GM12878 (cell line): ENCODE data around the gene SEMA4C. TPM values are rescaled to one million over a fixed set of nuclear protein-coding genes. Genes with fewer than 3 reads are reported as not detected.

Experiments
- POLR2A ChIP-seq: IDR thresholded peaks from 2 replicates; pipeline ENCODE4 v1.6.1; 2011; ENCODE audit warnings: low read depth, mild to moderate bottlenecking, low read length
- TAF1 ChIP-seq: IDR thresholded peaks from 2 replicates; pipeline ENCODE4 v1.6.1; 2011; ENCODE audit warnings: mild to moderate bottlenecking, low read depth, low read length, borderline replicate concordance
- polyA plus RNA-seq, 11 experiments: library from polyadenylated mRNA; depleted of rRNA in 4 of 11; unstranded in 6 of 11; stranded (reverse) in 5 of 11; fragments of >200 nt; fragmentation: Nextera tagmentation in 4 of 11; fragmentation: Illumina TruSeq in 1 of 11; extraction: Ambion mirVana in 4 of 11; extraction: Trizol in 1 of 11; gene quantifications; 1 replicate in 1 of 11; 2 replicates in 10 of 11; pipeline versions ENCODE4 v1.2.1 to v1.2.3, GENCODE V29; 2011 to 2016; ENCODE audit warnings: inconsistent platforms in 2 of 11, missing spikeins in 2 of 11, low read depth in 1 of 11
- total RNA-seq, 4 experiments: library from RNA; depleted of rRNA in 3 of 4; stranded (reverse); fragments of >200 nt in 3 of 4; fragmentation: Illumina TruSeq in 1 of 4; extraction: Trizol in 1 of 4; gene quantifications; 2 replicates each; pipeline versions ENCODE4 v1.2.1 to v1.2.3, GENCODE V29; 2013 to 2021
- TF ChIP-seq, protein P1 (sequence below): fragments of 150-350 bp; IDR thresholded peaks from 2 replicates; pipeline ENCODE4 v1.6.1; 2016; ENCODE audit warnings: low read depth, low read length
- TF ChIP-seq, protein P2 (sequence below): fragments of 450-650 bp; formaldehyde crosslinking; IDR thresholded peaks from 2 replicates; pipeline ENCODE4 v1.5.0; 2022; ENCODE audit warnings: mild to moderate bottlenecking, missing genetic modification characterization
- TF ChIP-seq, protein P3 (sequence below): IDR thresholded peaks from 2 replicates; pipeline ENCODE4 v1.6.1; 2012; ENCODE audit warnings: mild to moderate bottlenecking, low read depth, low read length

SEMA4C gene
- total and polyA plus RNA-seq, 10 of the 15 experiments (the other 5 are each of a cell fraction or from before 2014, with no cell fraction given), result 0.06 to 21.6 (median 6.8) TPM

DNA sequence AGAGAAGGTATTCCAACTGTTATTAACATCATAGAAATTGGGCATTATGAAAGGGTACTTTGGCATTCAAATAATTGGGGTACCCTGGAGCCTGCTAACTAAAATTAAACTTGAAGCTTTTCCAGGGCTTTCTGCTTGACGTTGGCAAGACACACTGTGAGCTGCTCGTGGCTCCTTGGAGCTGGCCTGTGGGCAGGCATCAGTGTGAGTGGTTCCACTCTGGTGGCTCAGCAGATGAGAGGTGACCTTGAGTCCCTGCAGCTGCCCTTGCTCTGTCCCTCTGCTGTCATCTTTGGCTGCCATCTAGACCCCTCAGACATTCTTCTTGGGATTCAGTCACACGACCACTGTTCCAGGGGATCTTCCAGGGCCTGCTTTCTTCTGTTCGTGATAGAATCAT is 47.1 kb downstream of the SEMA4C start (continued):
- TF ChIP-seq, protein P1, sequence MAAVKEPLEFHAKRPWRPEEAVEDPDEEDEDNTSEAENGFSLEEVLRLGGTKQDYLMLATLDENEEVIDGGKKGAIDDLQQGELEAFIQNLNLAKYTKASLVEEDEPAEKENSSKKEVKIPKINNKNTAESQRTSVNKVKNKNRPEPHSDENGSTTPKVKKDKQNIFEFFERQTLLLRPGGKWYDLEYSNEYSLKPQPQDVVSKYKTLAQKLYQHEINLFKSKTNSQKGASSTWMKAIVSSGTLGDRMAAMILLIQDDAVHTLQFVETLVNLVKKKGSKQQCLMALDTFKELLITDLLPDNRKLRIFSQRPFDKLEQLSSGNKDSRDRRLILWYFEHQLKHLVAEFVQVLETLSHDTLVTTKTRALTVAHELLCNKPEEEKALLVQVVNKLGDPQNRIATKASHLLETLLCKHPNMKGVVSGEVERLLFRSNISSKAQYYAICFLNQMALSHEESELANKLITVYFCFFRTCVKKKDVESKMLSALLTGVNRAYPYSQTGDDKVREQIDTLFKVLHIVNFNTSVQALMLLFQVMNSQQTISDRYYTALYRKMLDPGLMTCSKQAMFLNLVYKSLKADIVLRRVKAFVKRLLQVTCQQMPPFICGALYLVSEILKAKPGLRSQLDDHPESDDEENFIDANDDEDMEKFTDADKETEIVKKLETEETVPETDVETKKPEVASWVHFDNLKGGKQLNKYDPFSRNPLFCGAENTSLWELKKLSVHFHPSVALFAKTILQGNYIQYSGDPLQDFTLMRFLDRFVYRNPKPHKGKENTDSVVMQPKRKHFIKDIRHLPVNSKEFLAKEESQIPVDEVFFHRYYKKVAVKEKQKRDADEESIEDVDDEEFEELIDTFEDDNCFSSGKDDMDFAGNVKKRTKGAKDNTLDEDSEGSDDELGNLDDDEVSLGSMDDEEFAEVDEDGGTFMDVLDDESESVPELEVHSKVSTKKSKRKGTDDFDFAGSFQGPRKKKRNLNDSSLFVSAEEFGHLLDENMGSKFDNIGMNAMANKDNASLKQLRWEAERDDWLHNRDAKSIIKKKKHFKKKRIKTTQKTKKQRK, result no peak
- TF ChIP-seq TAF1 (no peak), POLR2A (no peak)
- TF ChIP-seq, protein P2, sequence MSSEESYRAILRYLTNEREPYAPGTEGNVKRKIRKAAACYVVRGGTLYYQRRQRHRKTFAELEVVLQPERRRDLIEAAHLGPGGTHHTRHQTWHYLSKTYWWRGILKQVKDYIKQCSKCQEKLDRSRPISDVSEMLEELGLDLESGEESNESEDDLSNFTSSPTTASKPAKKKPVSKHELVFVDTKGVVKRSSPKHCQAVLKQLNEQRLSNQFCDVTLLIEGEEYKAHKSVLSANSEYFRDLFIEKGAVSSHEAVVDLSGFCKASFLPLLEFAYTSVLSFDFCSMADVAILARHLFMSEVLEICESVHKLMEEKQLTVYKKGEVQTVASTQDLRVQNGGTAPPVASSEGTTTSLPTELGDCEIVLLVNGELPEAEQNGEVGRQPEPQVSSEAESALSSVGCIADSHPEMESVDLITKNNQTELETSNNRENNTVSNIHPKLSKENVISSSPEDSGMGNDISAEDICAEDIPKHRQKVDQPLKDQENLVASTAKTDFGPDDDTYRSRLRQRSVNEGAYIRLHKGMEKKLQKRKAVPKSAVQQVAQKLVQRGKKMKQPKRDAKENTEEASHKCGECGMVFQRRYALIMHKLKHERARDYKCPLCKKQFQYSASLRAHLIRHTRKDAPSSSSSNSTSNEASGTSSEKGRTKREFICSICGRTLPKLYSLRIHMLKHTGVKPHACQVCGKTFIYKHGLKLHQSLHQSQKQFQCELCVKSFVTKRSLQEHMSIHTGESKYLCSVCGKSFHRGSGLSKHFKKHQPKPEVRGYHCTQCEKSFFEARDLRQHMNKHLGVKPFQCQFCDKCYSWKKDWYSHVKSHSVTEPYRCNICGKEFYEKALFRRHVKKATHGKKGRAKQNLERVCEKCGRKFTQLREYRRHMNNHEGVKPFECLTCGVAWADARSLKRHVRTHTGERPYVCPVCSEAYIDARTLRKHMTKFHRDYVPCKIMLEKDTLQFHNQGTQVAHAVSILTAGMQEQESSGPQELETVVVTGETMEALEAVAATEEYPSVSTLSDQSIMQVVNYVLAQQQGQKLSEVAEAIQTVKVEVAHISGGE (CRISPR knock-in tag), result no peak
- TF ChIP-seq, protein P3, sequence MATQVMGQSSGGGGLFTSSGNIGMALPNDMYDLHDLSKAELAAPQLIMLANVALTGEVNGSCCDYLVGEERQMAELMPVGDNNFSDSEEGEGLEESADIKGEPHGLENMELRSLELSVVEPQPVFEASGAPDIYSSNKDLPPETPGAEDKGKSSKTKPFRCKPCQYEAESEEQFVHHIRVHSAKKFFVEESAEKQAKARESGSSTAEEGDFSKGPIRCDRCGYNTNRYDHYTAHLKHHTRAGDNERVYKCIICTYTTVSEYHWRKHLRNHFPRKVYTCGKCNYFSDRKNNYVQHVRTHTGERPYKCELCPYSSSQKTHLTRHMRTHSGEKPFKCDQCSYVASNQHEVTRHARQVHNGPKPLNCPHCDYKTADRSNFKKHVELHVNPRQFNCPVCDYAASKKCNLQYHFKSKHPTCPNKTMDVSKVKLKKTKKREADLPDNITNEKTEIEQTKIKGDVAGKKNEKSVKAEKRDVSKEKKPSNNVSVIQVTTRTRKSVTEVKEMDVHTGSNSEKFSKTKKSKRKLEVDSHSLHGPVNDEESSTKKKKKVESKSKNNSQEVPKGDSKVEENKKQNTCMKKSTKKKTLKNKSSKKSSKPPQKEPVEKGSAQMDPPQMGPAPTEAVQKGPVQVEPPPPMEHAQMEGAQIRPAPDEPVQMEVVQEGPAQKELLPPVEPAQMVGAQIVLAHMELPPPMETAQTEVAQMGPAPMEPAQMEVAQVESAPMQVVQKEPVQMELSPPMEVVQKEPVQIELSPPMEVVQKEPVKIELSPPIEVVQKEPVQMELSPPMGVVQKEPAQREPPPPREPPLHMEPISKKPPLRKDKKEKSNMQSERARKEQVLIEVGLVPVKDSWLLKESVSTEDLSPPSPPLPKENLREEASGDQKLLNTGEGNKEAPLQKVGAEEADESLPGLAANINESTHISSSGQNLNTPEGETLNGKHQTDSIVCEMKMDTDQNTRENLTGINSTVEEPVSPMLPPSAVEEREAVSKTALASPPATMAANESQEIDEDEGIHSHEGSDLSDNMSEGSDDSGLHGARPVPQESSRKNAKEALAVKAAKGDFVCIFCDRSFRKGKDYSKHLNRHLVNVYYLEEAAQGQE, result no peak
